Naive B cell (primary cell): ENCODE results near the gene JADE1. TPM values are rescaled to one million over a fixed set of nuclear protein-coding genes. Genes with fewer than 3 reads are reported as not detected.

ENCODE experiments used
- ATAC-seq, 2 donors: fragments of 150-1000 bp; cut with Tn5 transposase; 2 replicates each; pipeline ENCODE4 v1.10.0; 2021; ENCODE audit warnings: low read depth in 2 of 2, mild to moderate bottlenecking in 2 of 2, moderate library complexity in 2 of 2
- DNase-seq: peaks from one replicate; pipeline ENCODE4 v3.0.0; 2022
- H3K27ac Mint-ChIP-seq, 6 donors: one replicate each; pipeline ENCODE4 v1.8.0; 2020 to 2022; ENCODE audit warnings: mild to moderate bottlenecking in 6 of 6, mixed read lengths in 6 of 6, moderate library complexity in 5 of 6, inconsistent platforms in 2 of 6
- H3K27me3 Mint-ChIP-seq, 3 donors: one replicate each; pipeline ENCODE4 v1.8.0; 2021 to 2022; ENCODE audit warnings: mixed read lengths in 3 of 3, mild to moderate bottlenecking in 1 of 3
- H3K36me3 Mint-ChIP-seq, 2 donors: one replicate each; pipeline ENCODE4 v1.8.0; 2020 to 2022; ENCODE audit warnings: mixed read lengths in 2 of 2, inconsistent platforms in 1 of 2, mild to moderate bottlenecking in 1 of 2
- H3K4me1 Mint-ChIP-seq, 3 donors: one replicate each; pipeline ENCODE4 v1.8.0; 2020 to 2022; ENCODE audit warnings: mixed read lengths in 3 of 3, inconsistent platforms in 1 of 3, mild to moderate bottlenecking in 1 of 3, moderate library complexity in 1 of 3
- H3K4me3 Mint-ChIP-seq, 8 donors: one replicate each; pipeline ENCODE4 v1.8.0; 2020 to 2022; ENCODE audit warnings: mild to moderate bottlenecking in 8 of 8, mixed read lengths in 8 of 8, moderate library complexity in 8 of 8, inconsistent platforms in 2 of 8
- H3K9me3 Mint-ChIP-seq, 7 donors: one replicate each; pipeline ENCODE4 v1.8.0; 2020 to 2022; ENCODE audit warnings: mixed read lengths in 7 of 7, mild to moderate bottlenecking in 5 of 7, inconsistent platforms in 2 of 7, moderate library complexity in 1 of 7
- polyA plus RNA-seq, 6 donors: library from polyadenylated mRNA; unstranded; fragments of 300-500 nt; fragmentation: Illumina TruSeq; gene quantifications; one replicate each; pipeline ENCODE4 v1.2.3, GENCODE V29; 2021; ENCODE audit warnings: low read depth in 6 of 6

The JADE1 gene
- polyA plus RNA-seq, 6 donors from 2014 or later: 37.4 to 63.8 (median 41.2) TPM

DNA sequence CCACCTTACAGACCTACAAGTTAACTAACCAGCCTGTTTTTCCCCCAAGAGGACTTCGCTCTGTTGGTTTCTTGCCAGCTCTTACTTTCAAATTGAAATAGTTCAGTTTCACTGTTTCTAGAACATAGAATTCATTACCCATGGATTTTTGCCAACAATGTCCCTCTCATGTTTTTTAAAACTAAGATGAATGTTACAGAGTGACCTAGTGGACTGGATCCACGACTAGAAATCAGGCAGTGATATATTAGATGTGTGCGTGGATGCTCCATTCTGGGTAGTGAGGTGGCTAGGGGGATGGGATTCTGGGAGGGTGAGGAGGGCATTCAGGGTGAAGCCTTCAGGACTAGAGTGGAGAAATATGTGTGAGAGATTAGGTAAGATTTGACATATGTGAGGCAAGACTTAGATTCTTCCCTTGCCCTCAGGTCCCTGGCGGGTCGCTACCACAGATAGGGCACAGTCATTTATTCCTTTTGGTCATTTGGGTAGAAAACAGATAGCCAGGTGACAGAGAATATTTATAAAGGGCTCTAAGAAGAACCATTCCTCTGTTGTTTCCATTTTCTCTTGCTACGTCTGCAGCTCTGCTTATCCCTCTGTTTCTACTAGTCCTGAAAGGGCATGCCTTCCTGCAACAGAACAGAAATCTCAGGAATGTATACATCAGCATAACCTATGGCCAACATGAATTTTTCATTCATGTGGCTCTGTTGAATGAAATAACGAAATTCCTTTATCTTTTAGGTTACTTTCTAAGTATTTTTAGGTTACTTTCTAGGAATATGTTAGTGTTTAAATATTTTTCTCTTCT is 15.4 kb upstream of the JADE1 start:
- no peaks in the 10 kb centered on the region for H3K36me3 Mint-ChIP-seq
- peaks cover 0 to 5% (median 4%) of the 10 kb centered on the region in 3 donors for H3K27me3 Mint-ChIP-seq
- H3K9me3 Mint-ChIP-seq: no peaks in the 10 kb centered on the region
- no peak overlapping the region for H3K4me3 Mint-ChIP-seq
- H3K27ac Mint-ChIP-seq: peak overlapping the region in 1 of 6 donors; percentile 29
- H3K4me1 Mint-ChIP-seq: no peaks in the 10 kb centered on the region
- ATAC-seq (no peak), DNase-seq (no peak)

DNA sequence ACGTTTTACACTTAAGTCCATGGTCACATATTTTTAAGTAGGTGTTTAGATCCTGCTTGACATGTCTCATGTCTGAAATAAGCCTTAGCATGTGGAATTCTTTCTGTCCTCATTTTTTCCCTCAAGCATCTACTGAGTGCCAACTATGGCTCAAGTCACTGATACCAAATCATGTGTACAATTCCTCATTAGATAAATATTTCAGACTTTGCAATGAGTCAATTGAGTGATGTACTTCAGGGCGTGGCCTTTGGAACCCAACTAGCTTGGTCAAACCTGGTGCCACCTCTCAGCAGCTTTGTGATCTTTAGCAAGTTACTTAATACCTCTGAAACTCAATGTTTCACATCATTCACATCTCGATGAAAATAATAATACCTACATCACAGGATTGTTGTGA is 12.6 kb upstream of the JADE1 start:
- Mint-ChIP-seq H3K27me3 (peaks cover 0 to 5% (median 4%) of the 10 kb centered on the region in 3 donors), H3K36me3 (no peaks in the 10 kb centered on the region), H3K4me3 (no peak overlapping the region), H3K27ac (no peak overlapping the region), H3K4me1 (no peaks in the 10 kb centered on the region), H3K9me3 (no peaks in the 10 kb centered on the region)
- DNase-seq (no peak), ATAC-seq (no peak)

DNA sequence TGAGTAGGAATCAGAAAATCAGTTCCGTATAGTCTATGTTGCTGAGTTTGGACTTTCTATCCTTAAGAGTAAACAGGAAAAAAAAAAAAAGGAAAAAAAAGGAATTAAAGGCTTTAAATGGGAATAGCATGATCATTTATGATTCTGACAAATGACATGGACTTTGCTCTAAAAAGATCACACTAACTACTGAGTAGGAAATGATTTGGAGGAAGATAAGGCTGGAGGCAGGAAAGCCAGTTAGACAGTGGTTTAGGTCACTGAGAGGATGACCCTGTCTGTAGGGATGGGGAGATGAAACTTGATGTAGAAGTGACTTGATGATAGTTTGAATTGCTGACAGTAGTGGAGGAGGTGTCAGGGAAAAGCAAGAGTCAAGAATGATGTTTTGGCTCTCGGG is 9.2 kb upstream of the JADE1 start:
- Mint-ChIP-seq H3K4me1 (no peaks in the 10 kb centered on the region), H3K36me3 (no peaks in the 10 kb centered on the region), H3K27ac (no peak overlapping the region), H3K27me3 (peaks cover 0 to 6% (median 0%) of the 10 kb centered on the region in 3 donors), H3K4me3 (no peak overlapping the region), H3K9me3 (no peaks in the 10 kb centered on the region)
- DNase-seq (no peak), ATAC-seq (no peak)

GRCh38 chr4:128800701-128801284 is 8.7 kb upstream of the JADE1 start:
- H3K27ac Mint-ChIP-seq: no peak overlapping the region
- H3K4me3 Mint-ChIP-seq: no peak overlapping the region
- H3K9me3 Mint-ChIP-seq: no peaks in the 10 kb centered on the region
- H3K36me3 Mint-ChIP-seq: no peaks in the 10 kb centered on the region
- ATAC-seq (no peak), DNase-seq (no peak)
- no peaks in the 10 kb centered on the region for H3K4me1 Mint-ChIP-seq
- H3K27me3 Mint-ChIP-seq: peaks cover 0 to 5% (median 0%) of the 10 kb centered on the region in 3 donors

DNA sequence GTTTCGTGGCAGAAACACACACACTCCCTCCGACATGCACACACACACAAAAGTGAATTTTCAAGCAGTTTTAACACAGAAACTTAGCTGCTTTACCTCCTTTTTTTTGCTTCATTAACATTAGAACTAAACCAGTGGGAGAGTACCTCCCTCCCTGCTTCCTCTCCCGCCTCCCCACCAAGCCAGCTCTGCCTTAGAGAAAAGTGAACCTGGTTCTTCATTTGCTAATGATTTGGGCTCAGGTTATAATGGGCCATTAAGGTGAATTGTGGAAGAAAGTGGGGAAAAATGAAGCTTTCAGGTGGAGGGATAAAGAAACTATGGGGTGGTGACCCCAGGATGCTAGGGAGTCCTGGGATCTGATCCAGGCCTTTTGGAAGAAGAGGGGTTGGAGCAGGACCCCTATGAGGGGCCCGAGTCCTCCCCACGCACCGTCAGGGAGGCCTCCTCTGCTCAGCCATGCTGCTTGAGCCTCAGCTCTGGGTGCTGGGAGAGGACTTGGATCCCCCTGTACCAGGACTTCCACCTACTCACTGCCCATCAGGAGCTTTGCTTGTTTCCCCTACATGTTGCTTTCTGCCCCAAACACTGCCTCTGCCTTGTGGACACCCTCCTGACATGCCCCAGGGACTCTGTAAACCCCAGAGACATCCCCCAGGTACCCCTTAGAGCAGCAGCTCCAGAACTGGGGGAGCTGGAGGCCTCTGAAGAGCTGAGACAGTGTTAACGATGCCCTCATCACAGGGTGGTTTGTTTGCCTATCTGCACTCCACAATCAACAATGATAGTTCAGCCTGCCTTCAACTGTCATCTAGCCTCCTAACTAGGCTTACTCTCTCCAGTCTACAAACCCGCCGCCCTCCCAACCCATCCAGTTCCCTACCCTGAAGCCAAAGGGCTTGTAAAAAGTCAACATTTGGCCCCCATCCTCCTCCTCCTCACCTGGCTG is 6.5 kb upstream of the JADE1 start:
- H3K4me3 Mint-ChIP-seq: no peak overlapping the region
- H3K4me1 Mint-ChIP-seq: no peaks in the 10 kb centered on the region
- ATAC-seq (no peak), DNase-seq (no peak)
- H3K9me3 Mint-ChIP-seq: no peaks in the 10 kb centered on the region
- H3K27me3 Mint-ChIP-seq: peaks cover 0 to 5% (median 0%) of the 10 kb centered on the region in 3 donors
- no peaks in the 10 kb centered on the region for H3K36me3 Mint-ChIP-seq
- no peak overlapping the region for H3K27ac Mint-ChIP-seq

GRCh38 chr4:128803783-128804182 is 5.7 kb upstream of the JADE1 start:
- peak overlapping the region in 2 of 8 donors; percentile 5 to 10 for H3K4me3 Mint-ChIP-seq
- no peaks in the 10 kb centered on the region for H3K4me1 Mint-ChIP-seq
- H3K27ac Mint-ChIP-seq: peak overlapping the region in 1 of 6 donors; percentile 41
- no peaks in the 10 kb centered on the region for H3K9me3 Mint-ChIP-seq
- H3K36me3 Mint-ChIP-seq: no peaks in the 10 kb centered on the region
- peaks cover 0 to 5% (median 0%) of the 10 kb centered on the region in 3 donors for H3K27me3 Mint-ChIP-seq
- no peak for ATAC-seq
- DNase-seq: no peak

- no peaks in the 10 kb centered on the region for H3K27me3 Mint-ChIP-seq
- DNase-seq: no peak
- peaks cover 0 to 2% (median 0%) of the 10 kb centered on the region in 7 donors for H3K9me3 Mint-ChIP-seq
- no peaks in the 10 kb centered on the region for H3K36me3 Mint-ChIP-seq
- ATAC-seq: no peak
- H3K4me3 Mint-ChIP-seq: peak overlapping the region; percentile 94 to 100 (median 99)
- H3K4me1 Mint-ChIP-seq: peaks cover 14 to 30% (median 16%) of the 10 kb centered on the region in 3 donors
- peak overlapping the region; percentile 94 to 99 (median 98) for H3K27ac Mint-ChIP-seq
Measured at GRCh38 chr4:128810331-128810870, 901 bp downstream of the JADE1 start.

- no peaks in the 10 kb centered on the region for H3K27me3 Mint-ChIP-seq
- ATAC-seq: peak; percentile 54 to 57
- peaks cover 14 to 33% (median 16%) of the 10 kb centered on the region in 3 donors for H3K4me1 Mint-ChIP-seq
- DNase-seq: peak; percentile 86
- peak overlapping the region; percentile 94 to 100 (median 99) for H3K4me3 Mint-ChIP-seq
- H3K9me3 Mint-ChIP-seq: peaks cover 0 to 2% (median 0%) of the 10 kb centered on the region in 7 donors
- H3K27ac Mint-ChIP-seq: peak overlapping the region; percentile 76 to 99 (median 98)
- no peaks in the 10 kb centered on the region for H3K36me3 Mint-ChIP-seq
Measured at GRCh38 chr4:128810871-128811570, 1.5 kb downstream of the JADE1 start.

- H3K27me3 Mint-ChIP-seq: no peaks in the 10 kb centered on the region
- DNase-seq (peak; percentile 74), ATAC-seq (peak; percentile 29 to 34)
- H3K36me3 Mint-ChIP-seq: no peaks in the 10 kb centered on the region
- peak overlapping the region in 4 of 6 donors; percentile 42 to 98 (median 84) for H3K27ac Mint-ChIP-seq
- H3K4me3 Mint-ChIP-seq: peak overlapping the region; percentile 94 to 100 (median 99)
- H3K4me1 Mint-ChIP-seq: peaks cover 21 to 40% (median 22%) of the 10 kb centered on the region in 3 donors
- H3K9me3 Mint-ChIP-seq: peaks cover 0 to 2% (median 0%) of the 10 kb centered on the region in 7 donors
Measured at GRCh38 chr4:128811571-128812441, 2.3 kb downstream of the JADE1 start.

GRCh38 chr4:128812442-128813235 is 3.1 kb downstream of the JADE1 start:
- H3K4me3 Mint-ChIP-seq: peak overlapping the region; percentile 67 to 100 (median 87)

GRCh38 chr4:128813965-128814364 is 4.5 kb downstream of the JADE1 start:
- Mint-ChIP-seq H3K27ac (peak overlapping the region in 1 of 6 donors; percentile 3), H3K4me1 (peaks cover 24 to 52% (median 36%) of the 10 kb centered on the region in 3 donors)

More at GRCh38 chr4:128812442-128813235, 3.1 kb downstream of the JADE1 start:
- DNase-seq (no peak), ATAC-seq (no peak)
- Mint-ChIP-seq H3K9me3 (peaks cover 0 to 2% (median 0%) of the 10 kb centered on the region in 7 donors), H3K4me1 (peaks cover 21 to 42% (median 23%) of the 10 kb centered on the region in 3 donors), H3K27me3 (no peaks in the 10 kb centered on the region), H3K36me3 (no peaks in the 10 kb centered on the region), H3K27ac (peak overlapping the region in 3 of 6 donors; percentile 16 to 98 (median 69))

More at GRCh38 chr4:128813965-128814364, 4.5 kb downstream of the JADE1 start:
- H3K4me3 Mint-ChIP-seq: peak overlapping the region in 3 of 8 donors; percentile 32 to 100 (median 98)
- ATAC-seq (no peak), DNase-seq (no peak)
- H3K36me3 Mint-ChIP-seq: no peaks in the 10 kb centered on the region
- H3K9me3 Mint-ChIP-seq: peaks cover 0 to 2% (median 0%) of the 10 kb centered on the region in 7 donors
- H3K27me3 Mint-ChIP-seq: no peaks in the 10 kb centered on the region
